Mesodermal cell (in vitro differentiated cells): ENCODE results near the gene JARID2.
"Not testable (repeated sequence)": the region's sequence is repeated elsewhere in the genome, so short reads cannot be mapped to it uniquely, and the experiment has no call there.

Source experiments
- H3K27ac ChIP-seq: 2 replicates; pipeline ENCODE4 v1.7.0; 2013; ENCODE audit warnings: mild to moderate bottlenecking, low read depth, low read length, moderate library complexity; ENCODE audit not compliant: severe bottlenecking
- H3K36me3 ChIP-seq: 2 replicates; pipeline ENCODE4 v1.7.1; 2013; ENCODE audit warnings: mild to moderate bottlenecking, low read length, moderate library complexity; ENCODE audit not compliant: control insufficient read depth, insufficient read depth
- H3K4me1 ChIP-seq: one replicate; pipeline ENCODE4 v1.7.1; 2013; ENCODE audit warnings: mild to moderate bottlenecking, low read length; ENCODE audit not compliant: insufficient read depth, control insufficient read depth, poor library complexity, severe bottlenecking
- H3K4me3 ChIP-seq: 2 replicates; pipeline ENCODE4 v1.7.0; 2013; ENCODE audit warnings: low read length, control low read depth, mild to moderate bottlenecking; ENCODE audit not compliant: insufficient read depth, poor library complexity, severe bottlenecking; ENCODE audit errors: extremely low read depth
- H3K9me3 ChIP-seq: 2 replicates; pipeline ENCODE4 v1.7.1; 2013; ENCODE audit warnings: mild to moderate bottlenecking, low read length, moderate library complexity; ENCODE audit not compliant: control insufficient read depth
- WGBS, 2 experiments: methylation state at CpG; one replicate each; pipeline ENCODE4 v1.1.5; 2013; ENCODE audit warnings: missing lambda C conversion rate in 2 of 2; ENCODE audit not compliant: insufficient coverage in 2 of 2; 5-methylcytosine and 5-hydroxymethylcytosine counted together

The JARID2 gene

DNA sequence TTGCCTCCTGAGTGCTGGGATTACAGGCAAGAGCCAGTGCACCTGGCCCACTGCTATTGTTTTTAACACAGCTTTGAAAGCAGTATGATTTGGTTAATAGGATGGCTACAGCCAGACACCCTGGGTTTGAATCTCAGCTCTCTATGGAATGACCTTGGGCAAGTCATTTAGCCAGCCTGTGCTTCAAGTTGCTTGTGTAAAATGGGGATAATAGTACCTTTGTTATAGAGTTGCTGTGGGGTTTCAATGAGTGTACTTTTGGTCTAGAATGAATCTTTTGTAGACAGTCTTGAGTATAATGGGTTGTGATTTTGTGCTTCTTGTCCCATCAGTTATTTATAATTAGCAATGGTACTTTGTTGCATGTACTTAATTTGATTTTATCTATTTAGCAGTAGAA, 70.9 kb downstream of the JARID2 start:
- no peak overlapping the region for H3K4me3 ChIP-seq
- H3K36me3 ChIP-seq = no peaks in the 10 kb centered on the region
- peaks cover 38% of the 10 kb centered on the region for H3K4me1 ChIP-seq
- H3K27ac ChIP-seq = no peak overlapping the region
- no peaks in the 10 kb centered on the region for H3K9me3 ChIP-seq

- no peak overlapping the region for H3K4me3 ChIP-seq
- no peak overlapping the region for H3K27ac ChIP-seq
- 93 to 96% methylated on average over 3 to 4 of the region's 4 CpGs for WGBS, 2 experiments
- no peaks in the 10 kb centered on the region for H3K9me3 ChIP-seq
- no peaks in the 10 kb centered on the region for H3K36me3 ChIP-seq
- H3K4me1 ChIP-seq = peaks cover 35% of the 10 kb centered on the region
Observed at GRCh38 chr6:15317251-15317650, 71.4 kb downstream of the JARID2 start.

DNA sequence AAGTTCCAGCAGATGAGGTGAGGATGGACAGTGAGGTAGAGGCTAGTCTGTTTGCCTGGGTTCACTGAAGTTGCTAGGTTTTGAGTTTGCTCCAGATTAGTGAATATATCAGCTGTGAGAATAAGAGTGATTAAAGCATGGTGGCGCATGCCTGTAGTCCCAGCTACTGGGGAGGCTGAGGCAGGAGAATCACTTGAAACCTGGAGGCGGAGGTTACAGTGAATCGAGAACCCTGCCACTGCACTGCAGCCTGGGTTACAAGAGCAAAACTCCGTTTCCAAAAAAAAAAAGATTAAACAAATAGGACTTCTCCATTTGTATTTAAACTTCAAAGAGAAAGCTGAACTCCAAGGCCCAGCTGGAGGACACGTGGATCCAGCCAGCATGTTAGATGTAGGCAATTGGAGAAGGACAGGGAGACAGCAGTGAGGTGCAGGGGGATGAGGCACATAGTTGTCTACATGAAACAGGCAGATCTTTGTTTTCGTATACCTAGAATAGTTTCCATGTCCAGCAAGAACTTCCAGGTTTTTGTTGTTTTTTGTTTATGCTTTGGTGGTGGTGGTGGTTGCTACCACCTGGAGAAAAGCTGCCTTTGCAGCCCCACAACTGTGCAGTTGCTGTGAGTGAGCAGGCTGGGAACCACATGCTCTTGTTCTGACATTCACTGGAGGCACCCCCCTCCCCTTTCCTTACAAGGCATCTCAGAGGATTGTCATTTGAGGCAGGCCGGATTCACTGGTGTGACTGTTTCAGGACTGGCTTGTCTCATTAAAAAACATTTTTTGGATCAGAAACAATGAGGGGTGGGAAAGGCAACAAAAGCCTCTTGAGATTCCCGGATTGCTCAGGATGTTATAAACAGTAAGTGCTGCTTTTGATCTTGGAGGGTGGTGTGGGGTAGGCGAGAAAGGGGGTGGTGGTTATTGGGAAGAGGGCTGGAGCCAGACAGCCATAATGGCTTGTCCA, 72.3 kb downstream of the JARID2 start:
- Histone ChIP-seq H3K36me3 (no peaks in the 10 kb centered on the region), H3K4me1 (peaks cover 35% of the 10 kb centered on the region), H3K4me3 (no peak overlapping the region), H3K27ac (peak overlapping the region; percentile 75), H3K9me3 (no peaks in the 10 kb centered on the region)
- 63 to 70% methylated on average over 8 of the region's 9 CpGs for WGBS, 2 experiments

- Histone ChIP-seq H3K4me3 (no peak overlapping the region), H3K9me3 (no peaks in the 10 kb centered on the region), H3K36me3 (no peaks in the 10 kb centered on the region), H3K4me1 (peaks cover 23% of the 10 kb centered on the region), H3K27ac (no peak overlapping the region)
- no CpG with 5 or more reads among the region's 3 CpGs for WGBS, 2 experiments
Observed at GRCh38 chr6:15319677-15320076, 73.8 kb downstream of the JARID2 start.

DNA sequence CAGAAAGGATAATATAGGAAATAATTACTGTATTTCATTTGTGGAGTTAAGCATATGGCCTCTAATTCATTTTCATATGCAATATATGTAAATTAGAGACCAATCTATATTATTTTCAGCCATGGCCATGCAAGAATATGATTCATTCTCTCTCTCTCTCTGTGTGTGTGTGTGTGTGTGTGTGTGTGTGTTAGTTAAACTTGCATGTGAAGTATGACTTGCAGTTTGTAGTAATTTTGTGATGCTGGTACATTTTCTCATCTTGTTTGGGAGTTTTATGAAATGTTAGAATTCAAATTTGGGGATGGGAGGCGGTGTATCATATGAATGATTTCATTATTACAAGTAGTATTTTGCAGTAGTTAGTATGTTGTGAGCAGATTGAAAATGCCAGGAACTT, 74.8 kb downstream of the JARID2 start:
- H3K9me3 ChIP-seq = no peaks in the 10 kb centered on the region
- H3K4me3 ChIP-seq = no peak overlapping the region
- 100% methylated on average over 1 of the region's 1 CpG; no CpG with 5 or more reads in 1 of the 2 experiments for WGBS, 2 experiments
- no peaks in the 10 kb centered on the region for H3K36me3 ChIP-seq
- peaks cover 23% of the 10 kb centered on the region for H3K4me1 ChIP-seq
- H3K27ac ChIP-seq = no peak overlapping the region

DNA sequence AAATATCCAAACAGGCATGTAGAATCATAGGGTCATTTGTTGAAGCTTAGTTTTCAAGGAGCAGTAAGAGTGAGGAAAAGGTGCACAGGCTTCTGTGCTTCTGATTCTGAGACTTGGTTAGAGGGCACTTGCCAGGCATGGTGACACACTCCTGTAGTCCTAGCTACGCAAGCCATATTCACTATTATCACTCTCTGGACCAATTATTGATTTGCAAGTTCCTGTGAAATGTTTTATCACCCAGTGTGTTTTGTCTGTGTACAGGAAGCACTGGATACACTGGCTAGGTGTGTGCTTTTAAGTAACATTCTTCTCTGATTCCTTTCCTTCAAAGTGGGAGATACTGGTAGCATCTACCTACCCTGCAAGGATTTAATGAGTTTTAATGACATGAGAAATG, 76.3 kb downstream of the JARID2 start:
- no peaks in the 10 kb centered on the region for H3K9me3 ChIP-seq
- H3K27ac ChIP-seq = no peak overlapping the region
- H3K4me3 ChIP-seq = no peak overlapping the region
- 100% methylated on average over 1 of the region's 1 CpG; no CpG with 5 or more reads in 1 of the 2 experiments for WGBS, 2 experiments
- H3K4me1 ChIP-seq = peaks cover 30% of the 10 kb centered on the region
- peaks cover 2% of the 10 kb centered on the region for H3K36me3 ChIP-seq

DNA sequence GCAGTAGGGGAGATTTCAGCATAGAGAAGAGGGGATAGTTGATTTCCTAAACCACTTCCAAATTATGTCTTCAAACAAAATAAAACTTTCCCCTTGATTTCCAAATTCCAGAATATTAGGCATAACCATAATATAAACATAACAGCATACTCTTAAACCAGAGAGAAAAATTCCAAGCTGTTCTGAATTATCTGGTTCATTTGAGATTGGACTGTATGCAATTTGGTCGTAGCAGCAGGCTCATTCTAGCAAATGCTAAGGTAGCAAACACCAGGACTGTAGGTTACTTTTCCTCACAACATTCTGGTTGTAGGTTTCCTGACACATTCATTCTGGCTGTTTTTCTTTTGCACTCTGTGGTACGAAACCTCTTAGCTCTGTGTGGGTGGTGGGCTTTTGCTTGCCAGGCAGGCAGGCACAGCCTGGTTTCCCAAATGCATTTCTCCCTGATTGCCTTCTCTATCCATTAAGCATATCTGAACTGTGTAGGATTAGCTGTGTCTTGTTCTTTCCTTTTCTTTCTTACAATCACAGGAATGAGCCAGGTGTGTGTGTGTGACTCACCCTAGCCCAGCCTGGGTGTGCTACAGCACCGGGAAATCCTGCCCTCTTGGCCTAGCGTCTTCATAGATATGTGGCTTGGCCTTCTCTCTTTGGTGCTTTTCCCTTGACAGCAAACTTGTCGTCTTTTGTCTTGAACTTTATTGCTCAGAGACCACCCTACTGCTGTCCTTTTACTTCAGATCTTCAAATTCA, 77.1 kb downstream of the JARID2 start:
- WGBS, 2 experiments = 100% methylated on average over 2 to 4 of the region's 5 CpGs
- Histone ChIP-seq H3K9me3 (no peaks in the 10 kb centered on the region), H3K4me1 (peaks cover 28% of the 10 kb centered on the region), H3K27ac (no peak overlapping the region), H3K36me3 (peaks cover 2% of the 10 kb centered on the region), H3K4me3 (no peak overlapping the region)

- H3K4me1 ChIP-seq = peaks cover 26% of the 10 kb centered on the region
- H3K27ac ChIP-seq, H3K4me3 ChIP-seq, H3K9me3 ChIP-seq, H3K36me3 ChIP-seq: not testable (repeated sequence)
- 92 to 98% methylated on average over 7 to 8 of the region's 11 CpGs for WGBS, 2 experiments
Observed at GRCh38 chr6:15323611-15324010, 77.7 kb downstream of the JARID2 start.

DNA sequence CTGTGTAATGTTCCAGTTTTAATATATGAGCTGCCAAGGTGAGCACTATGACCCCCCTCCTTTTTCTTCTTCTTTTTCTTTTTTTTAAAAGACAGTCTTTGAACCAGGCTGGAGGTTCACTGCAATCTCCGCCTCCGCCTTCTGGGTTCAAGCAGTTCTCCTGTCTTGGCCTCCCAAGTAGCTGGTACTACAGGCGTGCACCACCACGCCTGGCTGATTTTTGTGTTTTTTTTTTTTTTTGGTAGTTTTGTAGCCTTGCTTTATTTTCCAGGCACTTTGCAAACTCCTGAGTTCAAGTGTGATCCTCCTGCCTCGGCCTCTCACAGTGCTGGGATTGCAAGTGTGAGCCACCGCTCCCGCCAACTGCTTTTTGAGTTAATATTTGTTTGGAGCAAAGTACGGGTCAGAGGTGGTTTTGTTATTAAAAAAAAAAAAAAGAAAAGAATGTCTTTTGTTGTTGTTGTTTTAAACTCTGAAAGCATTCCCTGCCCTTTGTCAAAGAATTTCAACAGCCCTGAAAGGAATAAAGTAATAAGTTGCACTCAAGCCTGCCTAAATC, 78.6 kb downstream of the JARID2 start:
- no peak overlapping the region for H3K4me3 ChIP-seq
- no peak overlapping the region for H3K27ac ChIP-seq
- H3K4me1 ChIP-seq = peaks cover 34% of the 10 kb centered on the region
- peaks cover 2% of the 10 kb centered on the region for H3K36me3 ChIP-seq
- WGBS, 2 experiments = 85 to 100% methylated on average over 3 to 6 of the region's 8 CpGs
- H3K9me3 ChIP-seq = no peaks in the 10 kb centered on the region

- Histone ChIP-seq H3K27ac (no peak overlapping the region), H3K4me1 (peaks cover 40% of the 10 kb centered on the region), H3K36me3 (peaks cover 2% of the 10 kb centered on the region), H3K9me3 (no peaks in the 10 kb centered on the region), H3K4me3 (no peak overlapping the region)
- WGBS, 2 experiments = 96 to 98% methylated on average over 4 of the region's 5 CpGs
Observed at GRCh38 chr6:15325540-15325955, 79.7 kb downstream of the JARID2 start.
